ENCODE results near the gene MCEE. TPM values are rescaled to one million over a fixed set of nuclear protein-coding genes. Genes with fewer than 3 reads are reported as not detected.
"Not testable (repeated sequence)": the region's sequence is repeated elsewhere in the genome, so short reads cannot be mapped to it uniquely, and the experiment has no call there.

The MCEE gene
- total RNA-seq, 2 donors from 2014 or later, result 9.6 to 11.3 TPM

DNA sequence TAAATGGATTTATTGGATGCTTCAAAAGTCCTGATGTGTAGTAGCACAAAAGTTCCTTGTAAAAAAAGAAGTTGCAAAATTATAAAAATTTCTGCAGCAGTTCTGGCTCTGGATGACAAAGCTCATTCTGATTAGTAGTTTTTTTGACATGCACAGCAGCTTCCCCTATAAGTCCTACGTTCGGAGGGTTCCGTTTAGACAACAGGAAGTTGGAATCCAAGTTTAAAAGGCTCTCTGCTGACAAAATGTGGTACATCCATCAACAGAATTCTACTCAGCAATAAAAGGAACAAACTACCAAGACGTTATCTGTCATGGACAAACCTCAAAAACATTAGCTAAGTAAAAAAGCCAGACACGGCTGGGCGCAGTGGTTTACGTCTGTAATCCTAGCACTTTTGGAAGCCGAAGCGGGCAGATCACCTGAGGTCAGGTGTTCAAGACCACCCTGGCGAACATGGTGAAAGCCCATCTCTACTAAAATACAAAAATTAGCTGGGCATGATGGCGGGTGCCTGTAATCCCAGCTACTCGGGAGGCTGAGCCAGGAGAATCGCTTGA lies 46.2 kb downstream of the MCEE start:
- Mint-ChIP-seq H3K4me3 (peak overlapping the region; percentile 60), H3K27me3 (peaks cover 19% of the 10 kb centered on the region)
- not testable (repeated sequence) for H3K9me3 ChIP-seq (ENCODE audit: control insufficient read depth, low read length, poor library complexity, severe bottlenecking); H3K4me1 Mint-ChIP-seq; ATAC-seq; DNase-seq; H3K27ac Mint-ChIP-seq; H3K36me3 Mint-ChIP-seq (ENCODE audit: low read depth)

DNA sequence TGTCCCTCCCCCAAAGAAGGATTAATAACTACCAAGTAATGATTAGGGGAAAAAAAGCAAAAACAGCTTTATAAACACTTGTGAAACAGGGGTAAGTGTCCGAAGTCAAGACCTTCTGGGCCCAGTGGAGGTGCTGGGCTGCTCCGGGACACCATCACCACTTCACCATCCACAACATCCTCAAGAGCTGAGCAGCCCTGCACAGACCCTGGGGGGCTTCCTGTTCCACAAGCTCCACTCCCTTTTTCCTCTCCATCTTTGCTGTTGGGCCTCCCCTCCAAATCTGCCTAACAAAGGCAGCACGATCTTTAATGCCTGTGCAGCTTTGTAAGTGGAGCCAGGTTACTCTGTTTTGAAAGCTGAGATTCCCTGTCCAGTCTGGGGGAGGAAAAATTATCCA lies 46.7 kb downstream of the MCEE start:
- not testable (repeated sequence) for DNase-seq; H3K36me3 Mint-ChIP-seq (ENCODE audit: low read depth); H3K27ac Mint-ChIP-seq; ATAC-seq; H3K4me1 Mint-ChIP-seq; H3K9me3 ChIP-seq (ENCODE audit: control insufficient read depth, low read length, poor library complexity, severe bottlenecking); H3K4me3 Mint-ChIP-seq
- H3K27me3 Mint-ChIP-seq, result peaks cover 14% of the 10 kb centered on the region

DNA sequence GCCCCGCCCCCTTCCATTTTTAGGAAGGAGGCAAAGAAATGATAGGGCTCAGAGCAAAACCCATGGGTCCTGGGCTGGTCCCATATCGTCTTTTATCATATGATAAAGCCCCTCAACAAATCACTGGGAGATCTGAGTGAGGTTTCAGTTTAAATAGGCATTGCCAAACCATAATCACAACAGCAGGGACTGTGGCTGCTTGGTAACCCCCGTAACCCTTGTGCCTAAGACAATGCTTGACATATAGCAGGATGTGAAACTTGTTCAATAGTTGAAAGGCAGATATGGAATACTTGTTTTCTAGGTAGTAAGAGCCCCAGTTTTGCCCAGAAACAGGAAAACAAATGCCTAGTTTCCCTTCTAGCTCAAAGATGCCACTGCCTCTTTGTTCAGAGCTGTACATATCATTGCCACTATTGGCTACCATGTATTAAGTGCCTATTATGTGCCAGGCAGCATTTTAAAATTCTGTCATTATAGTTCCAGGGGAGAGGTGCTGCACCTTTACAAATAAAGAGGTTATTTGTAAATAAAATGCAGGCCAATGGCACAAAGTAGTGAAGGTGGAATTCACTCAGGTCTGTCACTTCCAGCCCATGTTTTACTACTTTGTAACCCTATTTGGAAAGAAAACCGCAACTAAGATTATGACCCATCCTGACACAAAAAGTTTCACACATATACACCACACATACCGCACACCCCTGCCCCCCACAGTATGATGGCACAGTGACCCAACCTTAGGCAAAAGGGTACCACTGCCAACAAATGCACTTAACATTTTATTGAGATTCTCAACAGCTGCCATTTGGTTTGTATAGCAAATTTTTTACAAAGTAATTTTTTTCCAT lies 47.4 kb downstream of the MCEE start:
- peak overlapping the region; percentile 39 for H3K4me3 Mint-ChIP-seq
- ATAC-seq, result peak; percentile 35
- DNase-seq, result no peak

DNA sequence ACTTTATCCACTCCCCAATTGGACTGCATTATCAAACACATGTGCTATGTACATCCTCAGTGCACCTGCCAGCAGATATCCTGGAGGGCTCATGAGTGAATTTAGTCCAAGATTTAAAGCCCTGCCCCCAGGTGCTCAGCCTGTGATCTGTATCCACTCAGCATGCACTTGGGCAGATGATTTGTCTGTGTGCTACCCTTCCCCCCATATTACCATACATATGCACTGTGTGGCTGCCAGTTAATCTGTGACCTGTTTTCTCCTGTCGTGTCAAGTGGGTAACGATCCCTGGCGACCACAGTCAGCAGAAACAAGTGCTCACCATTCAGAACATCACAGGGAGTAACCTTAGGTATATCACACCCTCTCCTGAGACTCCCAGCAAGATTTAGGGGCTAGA lies 51.4 kb downstream of the MCEE start:
- Mint-ChIP-seq H3K4me1 (peaks cover 15% of the 10 kb centered on the region), H3K27ac (no peak overlapping the region), H3K36me3 (ENCODE audit: low read depth) (peaks cover 13% of the 10 kb centered on the region), H3K4me3 (no peak overlapping the region), H3K27me3 (no peaks in the 10 kb centered on the region)
- DNase-seq (no peak), ATAC-seq (no peak)
- no peaks in the 10 kb centered on the region for H3K9me3 ChIP-seq (ENCODE audit: control insufficient read depth, low read length, poor library complexity, severe bottlenecking)

More for the DNA sequence above, 47.4 kb downstream of the MCEE start:
- no peaks in the 10 kb centered on the region for H3K9me3 ChIP-seq (ENCODE audit: control insufficient read depth, low read length, poor library complexity, severe bottlenecking)
- Mint-ChIP-seq H3K36me3 (ENCODE audit: low read depth) (peaks cover 8% of the 10 kb centered on the region), H3K27me3 (peaks cover 10% of the 10 kb centered on the region), H3K4me1 (peaks cover 5% of the 10 kb centered on the region), H3K27ac (no peak overlapping the region)

DNA sequence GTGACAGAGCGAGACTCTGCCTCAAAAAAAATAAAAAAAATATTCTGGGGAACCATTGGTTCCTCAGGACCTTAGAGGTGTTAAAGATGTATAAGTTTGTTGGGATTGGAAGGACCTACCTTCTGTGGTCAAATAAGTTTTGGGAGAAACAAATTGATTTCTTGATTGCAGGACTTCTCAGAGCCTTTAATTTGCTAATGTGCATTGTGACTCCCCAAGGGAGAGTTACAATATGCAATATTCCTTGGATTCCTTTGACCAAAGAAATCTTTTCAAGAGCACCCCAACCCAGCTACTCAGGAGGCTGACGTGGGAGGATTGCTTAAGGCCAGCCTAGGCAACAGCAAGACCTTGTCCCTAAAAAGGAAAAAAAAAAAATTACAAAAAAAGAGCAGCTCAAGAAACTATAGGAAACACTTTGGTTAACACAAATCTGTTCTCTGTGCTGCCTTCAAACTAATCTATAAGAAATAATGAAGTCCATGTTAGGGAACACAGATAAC lies 55.1 kb downstream of the MCEE start:
- H3K27ac Mint-ChIP-seq, result peak overlapping the region; percentile 98
- peaks cover 42% of the 10 kb centered on the region for H3K4me1 Mint-ChIP-seq
- H3K4me3 Mint-ChIP-seq, result no peak overlapping the region
- ATAC-seq (no peak), DNase-seq (no peak)
- no peaks in the 10 kb centered on the region for H3K9me3 ChIP-seq (ENCODE audit: control insufficient read depth, low read length, poor library complexity, severe bottlenecking)
- no peaks in the 10 kb centered on the region for H3K27me3 Mint-ChIP-seq
- H3K36me3 Mint-ChIP-seq (ENCODE audit: low read depth), result peaks cover 17% of the 10 kb centered on the region

DNA sequence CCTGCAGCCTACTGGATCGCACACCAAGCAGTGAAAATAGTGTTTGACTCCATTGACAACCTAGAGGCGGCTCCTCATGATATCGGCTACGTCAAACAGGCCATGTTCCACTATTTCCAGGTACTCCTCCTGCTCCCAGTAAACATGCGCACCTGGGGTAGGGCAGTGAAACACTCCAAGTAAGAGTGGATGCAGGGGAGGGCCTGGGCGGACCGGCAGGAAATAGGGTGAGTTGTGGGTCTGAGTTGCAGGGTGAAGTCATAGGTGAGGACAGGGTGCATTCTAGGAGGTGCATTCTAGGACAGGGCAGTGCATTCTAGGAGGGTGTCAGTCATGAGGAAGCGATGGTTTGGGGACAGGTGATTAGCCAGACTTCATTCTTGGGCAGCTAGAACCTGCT lies 56.6 kb downstream of the MCEE start:
- no peak overlapping the region for H3K4me3 Mint-ChIP-seq
- ATAC-seq, result no peak

DNA sequence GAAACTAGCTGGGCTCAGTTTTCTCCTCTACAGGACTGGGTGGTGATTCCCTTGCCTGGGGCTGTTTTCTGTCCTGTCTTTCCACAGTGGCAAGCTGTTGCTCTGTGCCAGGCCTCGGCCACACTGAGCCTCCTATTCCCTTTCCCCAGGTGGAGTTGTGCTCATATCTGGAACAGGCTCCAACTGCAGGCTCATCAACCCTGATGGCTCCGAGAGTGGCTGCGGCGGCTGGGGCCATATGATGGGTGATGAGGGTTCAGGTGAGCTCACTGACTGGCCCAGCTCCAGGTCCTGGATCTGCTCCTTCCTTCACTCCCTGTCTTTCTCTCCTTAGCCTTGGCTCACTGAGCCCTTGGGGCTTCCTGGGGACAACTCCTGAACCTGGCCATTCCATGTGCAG lies 57.5 kb downstream of the MCEE start:
- no peaks in the 10 kb centered on the region for H3K27me3 Mint-ChIP-seq
- H3K36me3 Mint-ChIP-seq (ENCODE audit: low read depth), result peaks cover 17% of the 10 kb centered on the region
- peak overlapping the region; percentile 98 for H3K27ac Mint-ChIP-seq
- peak overlapping the region; percentile 93 for H3K4me3 Mint-ChIP-seq
- no peaks in the 10 kb centered on the region for H3K9me3 ChIP-seq (ENCODE audit: control insufficient read depth, low read length, poor library complexity, severe bottlenecking)
- peaks cover 62% of the 10 kb centered on the region for H3K4me1 Mint-ChIP-seq
- DNase-seq (no peak), ATAC-seq (no peak)

More for the DNA sequence above, 56.6 kb downstream of the MCEE start:
- DNase-seq, result no peak
- Mint-ChIP-seq H3K27me3 (no peaks in the 10 kb centered on the region), H3K4me1 (peaks cover 52% of the 10 kb centered on the region), H3K36me3 (ENCODE audit: low read depth) (peaks cover 17% of the 10 kb centered on the region), H3K27ac (peak overlapping the region; percentile 98)
- no peaks in the 10 kb centered on the region for H3K9me3 ChIP-seq (ENCODE audit: control insufficient read depth, low read length, poor library complexity, severe bottlenecking)

DNA sequence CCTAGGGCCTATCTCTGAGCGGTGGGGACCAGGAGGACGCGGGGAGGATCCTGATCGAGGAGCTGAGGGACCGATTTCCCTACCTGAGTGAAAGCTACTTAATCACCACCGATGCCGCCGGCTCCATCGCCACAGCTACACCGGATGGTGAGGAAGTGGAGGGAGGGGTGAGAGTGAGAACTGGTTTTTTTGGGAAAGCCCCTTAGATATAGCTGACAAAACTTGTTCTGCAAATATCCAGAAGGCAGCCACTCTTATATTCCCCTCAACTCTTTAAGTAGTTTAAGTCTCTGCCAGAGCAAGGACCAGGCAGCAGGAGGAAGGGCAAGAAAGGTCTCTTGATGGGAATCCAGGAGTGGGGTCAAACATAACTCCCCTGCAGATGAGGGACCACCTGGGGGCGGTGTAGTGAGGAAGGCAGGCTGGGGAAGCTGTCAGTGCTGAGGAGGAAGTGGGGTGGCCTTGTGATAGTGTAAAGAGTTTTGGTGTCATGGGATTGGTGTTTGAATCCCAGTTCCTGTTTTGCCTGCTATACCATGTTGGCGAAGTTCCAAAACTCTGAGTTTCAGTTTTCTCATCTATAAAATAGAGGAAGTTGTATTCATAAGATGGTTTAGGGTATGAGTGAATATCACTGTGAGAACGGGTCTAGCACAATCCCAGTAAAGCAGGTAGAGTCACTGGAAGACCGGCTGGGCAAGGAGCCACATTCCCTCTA lies 58.2 kb downstream of the MCEE start:
- Mint-ChIP-seq H3K27ac (peak overlapping the region; percentile 98), H3K4me1 (peaks cover 61% of the 10 kb centered on the region), H3K4me3 (peak overlapping the region; percentile 93), H3K27me3 (no peaks in the 10 kb centered on the region), H3K36me3 (ENCODE audit: low read depth) (peaks cover 14% of the 10 kb centered on the region)
- DNase-seq (peak; percentile 50 to 63 (median 50)), ATAC-seq (peak; percentile 55)
- H3K9me3 ChIP-seq (ENCODE audit: control insufficient read depth, low read length, poor library complexity, severe bottlenecking), result no peaks in the 10 kb centered on the region

DNA sequence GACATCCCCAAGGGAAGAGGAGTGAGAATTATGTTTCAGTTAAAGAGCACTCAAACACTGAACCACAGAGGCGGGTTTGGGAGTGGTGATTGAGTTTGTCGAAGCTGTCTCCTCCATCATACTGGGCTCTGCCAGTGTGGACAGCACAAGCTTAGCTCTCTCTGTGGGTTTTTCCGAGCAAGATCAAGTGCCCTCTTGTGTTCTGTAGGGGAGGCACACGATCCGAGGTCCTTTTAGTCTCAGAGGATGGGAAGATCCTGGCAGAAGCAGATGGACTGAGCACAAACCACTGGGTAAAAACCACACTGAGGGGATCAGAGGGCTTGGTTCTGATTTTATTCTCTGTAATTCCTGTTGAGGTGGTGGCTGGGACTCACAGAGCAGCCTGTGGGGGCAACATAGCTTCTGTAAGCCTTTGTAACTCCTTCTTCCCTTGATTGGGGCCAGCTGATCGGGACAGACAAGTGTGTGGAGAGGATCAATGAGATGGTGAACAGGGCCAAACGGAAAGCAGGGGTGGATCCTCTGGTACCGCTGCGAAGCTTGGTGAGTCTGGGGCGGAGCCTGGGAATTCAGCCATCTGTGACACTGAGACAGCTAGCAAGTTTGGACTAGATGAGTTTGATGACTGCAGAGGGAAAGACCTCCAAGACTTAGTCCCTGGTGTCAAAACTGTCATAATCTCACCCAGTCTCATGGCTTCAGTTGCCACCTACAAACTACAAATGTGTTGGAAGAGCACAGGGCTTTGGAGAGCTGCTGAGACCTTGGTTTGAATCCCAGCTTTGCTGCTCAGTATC lies 59.5 kb downstream of the MCEE start:
- Mint-ChIP-seq H3K4me1 (peaks cover 64% of the 10 kb centered on the region), H3K27ac (peak overlapping the region; percentile 98), H3K4me3 (peak overlapping the region; percentile 96), H3K36me3 (ENCODE audit: low read depth) (peaks cover 14% of the 10 kb centered on the region), H3K27me3 (no peaks in the 10 kb centered on the region)
- ATAC-seq (no peak), DNase-seq (no peak)
- no peaks in the 10 kb centered on the region for H3K9me3 ChIP-seq (ENCODE audit: control insufficient read depth, low read length, poor library complexity, severe bottlenecking)

DNA sequence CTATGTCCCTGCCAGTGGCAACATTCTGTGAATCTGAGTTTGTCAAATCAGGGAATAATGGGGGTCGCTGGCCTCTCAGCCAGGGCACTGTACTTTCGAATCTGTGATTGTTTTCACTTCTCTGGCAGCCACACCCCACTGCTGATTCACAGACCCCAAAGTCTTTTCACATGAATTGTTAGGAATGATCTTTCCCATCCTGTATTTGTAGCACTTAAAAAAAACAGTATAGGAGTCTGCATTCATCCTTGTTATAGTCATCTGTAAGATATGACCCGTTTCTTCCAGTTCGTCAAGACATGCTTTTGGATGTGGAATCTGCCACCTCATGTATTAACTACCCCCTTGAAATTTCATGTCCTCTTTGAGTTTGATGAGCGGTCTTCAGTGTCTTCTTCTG lies 60.7 kb downstream of the MCEE start:
- H3K9me3 ChIP-seq (ENCODE audit: control insufficient read depth, low read length, poor library complexity, severe bottlenecking), result no peaks in the 10 kb centered on the region
- DNase-seq (no peak), ATAC-seq (no peak)
- Mint-ChIP-seq H3K36me3 (ENCODE audit: low read depth) (peaks cover 14% of the 10 kb centered on the region), H3K27me3 (no peaks in the 10 kb centered on the region), H3K4me3 (peak overlapping the region; percentile 96), H3K27ac (peak overlapping the region; percentile 98), H3K4me1 (peaks cover 67% of the 10 kb centered on the region)

DNA sequence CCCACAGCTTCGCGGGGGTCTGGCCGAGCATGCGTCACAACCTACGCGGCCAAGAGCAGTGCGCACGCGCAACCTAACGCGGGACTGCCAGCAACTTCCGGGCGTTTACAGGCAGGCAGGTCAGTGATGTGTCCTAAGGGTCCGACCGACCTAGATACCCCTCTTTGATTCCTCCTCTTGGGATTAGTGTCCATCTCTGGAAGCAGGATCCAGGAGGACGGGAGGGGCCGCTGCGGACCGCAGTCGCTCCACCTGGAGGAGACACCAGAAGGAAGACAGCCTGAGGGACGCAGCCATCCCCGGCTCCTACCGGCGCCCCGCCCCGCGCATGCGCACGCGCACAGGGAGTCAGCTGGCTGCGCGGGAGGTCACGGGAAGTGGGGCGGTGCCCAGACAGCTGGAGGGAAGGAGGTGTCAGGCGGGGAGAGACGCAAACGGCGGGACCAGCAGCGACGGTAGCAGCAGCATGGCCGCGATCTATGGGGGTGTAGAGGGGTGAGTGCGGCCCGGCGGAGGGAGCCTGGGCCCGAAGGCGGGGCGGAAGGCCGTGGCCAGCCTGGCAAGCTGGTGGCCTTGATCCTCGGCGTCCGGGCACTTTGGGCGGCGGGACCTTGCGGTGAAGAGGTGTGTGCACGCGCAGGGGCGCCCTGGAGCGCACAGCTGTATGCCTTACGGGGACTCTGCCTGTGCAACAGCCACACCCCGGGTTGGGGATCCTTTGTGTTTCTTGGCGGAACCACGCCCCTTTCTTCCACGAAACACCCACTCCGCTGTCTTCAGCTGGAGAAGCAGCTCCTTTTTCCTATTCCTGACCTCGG lies 61.6 kb downstream of the MCEE start, which contains the start of gene NAGK:
TSS of gene NAGK (plus strand) at position 431 of the 818 bp plus-strand sequence. CDS start at position 467, 36 bp downstream.
- peak; percentile 83 for ATAC-seq
- peaks cover 58% of the 10 kb centered on the region for H3K4me1 Mint-ChIP-seq
- H3K9me3 ChIP-seq (ENCODE audit: control insufficient read depth, low read length, poor library complexity, severe bottlenecking), result no peaks in the 10 kb centered on the region
- H3K27ac Mint-ChIP-seq, result peak within 1 kb of the TSS; percentile 98
- DNase-seq, result peak; percentile 97 to 98 (median 97)
- H3K27me3 Mint-ChIP-seq, result peaks cover 2% of the 10 kb centered on the region
- peaks cover 6% of the 10 kb centered on the region for H3K36me3 Mint-ChIP-seq (ENCODE audit: low read depth)
- peak within 1 kb of the TSS; percentile 96 for H3K4me3 Mint-ChIP-seq

Data from T-helper 17 cell (primary cell).